MG63 (cell line): ENCODE results near the gene DLST. TPM values are rescaled to one million over a fixed set of nuclear protein-coding genes. Genes with fewer than 3 reads are reported as not detected.

Source experiments
- DNase-seq: peaks from one replicate; pipeline ENCODE4 v3.0.0-alpha.2; 2020
- H3K27me3 ChIP-seq: fragments of 250-450 bp; sonication (Bioruptor Pico); 2 replicates; pipeline ENCODE4 v1.5.1; 2020; ENCODE audit warnings: mild to moderate bottlenecking, moderate library complexity
- H3K36me3 ChIP-seq: fragments of 250-450 bp; sonication (Bioruptor Pico); 2 replicates; pipeline ENCODE4 v1.5.1; 2020; ENCODE audit warnings: mild to moderate bottlenecking, moderate library complexity
- H3K4me3 ChIP-seq: fragments of 250-450 bp; sonication (Bioruptor Pico); 2 replicates; pipeline ENCODE4 v1.5.1; 2020; ENCODE audit warnings: mild to moderate bottlenecking, moderate library complexity
- H3K9me3 ChIP-seq: fragments of 250-450 bp; sonication (Bioruptor Pico); 2 replicates; pipeline ENCODE4 v1.5.1; 2020; ENCODE audit warnings: mild to moderate bottlenecking, moderate library complexity
- total RNA-seq: library from RNA; depleted of rRNA; stranded (reverse); fragments of >200 nt; shearing (Covaris generic); gene quantifications from 2 replicates; pipeline ENCODE4 v1.2.3, GENCODE V29; 2014; ENCODE audit warnings: low replicate concordance

The DLST gene
- total RNA-seq, 1 experiment from 2014 or later: 52.6 TPM

DNA sequence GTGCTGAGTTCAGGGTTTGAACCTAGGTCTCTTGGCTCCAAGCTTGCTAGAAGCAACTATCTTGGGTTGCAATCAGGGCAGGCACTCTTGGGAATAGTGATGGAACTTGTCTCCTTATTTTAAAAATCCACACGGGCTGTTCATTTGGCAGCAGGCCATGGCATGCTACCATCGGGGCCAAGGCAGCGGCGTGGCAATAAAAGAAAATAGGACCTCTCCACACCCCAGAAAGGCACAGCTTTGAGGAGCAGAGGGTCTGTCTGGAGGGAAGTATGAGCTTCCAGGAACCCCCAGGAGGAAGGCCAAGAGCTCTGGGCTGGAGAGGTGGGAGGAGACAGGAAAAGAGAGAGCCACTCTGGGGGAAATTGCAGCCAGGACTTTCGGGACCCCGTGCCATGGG, 26.0 kb downstream of the DLST start:
- Histone ChIP-seq H3K4me3 (no peak overlapping the region), H3K27me3 (no peaks in the 10 kb centered on the region), H3K36me3 (peaks cover 3% of the 10 kb centered on the region; the same call in 1 of the 2 replicates), H3K9me3 (no peaks in the 10 kb centered on the region)
- DNase-seq: no peak

- H3K36me3 ChIP-seq: peaks cover 3% of the 10 kb centered on the region; the same call in 1 of the 2 replicates
- no peak overlapping the region for H3K4me3 ChIP-seq
- H3K27me3 ChIP-seq: no peaks in the 10 kb centered on the region
- DNase-seq: no peak
- H3K9me3 ChIP-seq: no peaks in the 10 kb centered on the region
Observed at GRCh38 chr14:74908861-74909341, 27.2 kb downstream of the DLST start.

DNA sequence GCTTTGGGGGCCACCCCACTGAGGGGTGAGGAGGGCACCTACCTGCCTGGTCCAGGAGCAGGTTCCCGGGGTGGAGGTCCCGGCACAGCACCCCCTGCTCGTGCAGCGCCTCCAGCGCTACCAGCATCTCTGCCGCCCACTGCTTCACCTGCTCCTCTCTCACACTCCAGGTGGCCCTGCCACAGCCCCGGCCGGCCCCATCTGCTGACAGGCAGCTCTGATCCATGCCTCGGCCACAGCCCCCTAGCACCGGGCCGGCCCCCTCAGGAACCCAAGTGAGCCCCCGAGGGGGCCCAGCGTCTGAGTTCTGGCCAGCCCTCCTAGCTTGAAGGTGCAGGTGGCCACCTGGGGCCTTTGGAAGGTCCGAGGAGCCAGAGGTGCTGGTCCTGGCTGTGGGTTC, 27.8 kb downstream of the DLST start:
- no peak for DNase-seq
- Histone ChIP-seq H3K4me3 (no peak overlapping the region), H3K36me3 (peaks cover 3% of the 10 kb centered on the region; the same call in 1 of the 2 replicates), H3K27me3 (no peaks in the 10 kb centered on the region), H3K9me3 (no peaks in the 10 kb centered on the region)

GRCh38 chr14:74909911-74910310, 28.2 kb downstream of the DLST start:
- H3K27me3 ChIP-seq: no peaks in the 10 kb centered on the region
- H3K4me3 ChIP-seq: no peak overlapping the region
- peaks cover 3% of the 10 kb centered on the region; the same call in 1 of the 2 replicates for H3K36me3 ChIP-seq
- H3K9me3 ChIP-seq: no peaks in the 10 kb centered on the region
- DNase-seq: no peak

GRCh38 chr14:74910556-74910955, 28.8 kb downstream of the DLST start:
- no peak overlapping the region for H3K4me3 ChIP-seq
- H3K36me3 ChIP-seq: peaks cover 3% of the 10 kb centered on the region; the same call in 1 of the 2 replicates
- no peaks in the 10 kb centered on the region for H3K27me3 ChIP-seq
- no peaks in the 10 kb centered on the region for H3K9me3 ChIP-seq
- DNase-seq: no peak

- DNase-seq: no peak
- Histone ChIP-seq H3K4me3 (no peak overlapping the region), H3K9me3 (no peaks in the 10 kb centered on the region), H3K36me3 (no peaks in the 10 kb centered on the region; the same call in 1 of the 2 replicates), H3K27me3 (no peaks in the 10 kb centered on the region)
Observed at GRCh38 chr14:74911221-74911620, 29.5 kb downstream of the DLST start.

DNA sequence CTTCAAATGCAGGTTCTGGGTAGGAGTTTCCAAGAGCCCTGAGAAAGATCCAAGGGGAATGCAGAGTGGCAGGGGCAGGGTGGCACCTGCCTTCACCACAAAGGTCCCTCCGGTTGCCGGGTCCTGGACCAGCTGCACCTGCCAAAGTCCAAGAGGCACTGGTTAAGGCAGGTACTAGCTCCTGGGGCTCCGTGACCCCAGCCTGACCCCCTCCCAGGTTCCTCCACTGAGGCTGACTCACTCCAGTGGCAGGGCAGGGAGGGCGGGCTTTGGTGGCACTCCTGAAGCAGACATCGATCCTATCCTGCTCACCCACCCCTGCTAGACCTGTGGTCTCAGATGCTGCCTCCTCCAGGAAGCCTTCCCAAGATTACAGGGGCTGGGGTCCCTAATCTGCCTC, 30.0 kb downstream of the DLST start:
- Histone ChIP-seq H3K9me3 (no peaks in the 10 kb centered on the region), H3K4me3 (no peak overlapping the region), H3K36me3 (no peaks in the 10 kb centered on the region), H3K27me3 (no peaks in the 10 kb centered on the region)
- DNase-seq: no peak

- no peak for DNase-seq
- Histone ChIP-seq H3K36me3 (no peaks in the 10 kb centered on the region), H3K9me3 (no peaks in the 10 kb centered on the region), H3K27me3 (no peaks in the 10 kb centered on the region), H3K4me3 (no peak overlapping the region)
Observed at GRCh38 chr14:74912111-74912510, 30.4 kb downstream of the DLST start.

DNA sequence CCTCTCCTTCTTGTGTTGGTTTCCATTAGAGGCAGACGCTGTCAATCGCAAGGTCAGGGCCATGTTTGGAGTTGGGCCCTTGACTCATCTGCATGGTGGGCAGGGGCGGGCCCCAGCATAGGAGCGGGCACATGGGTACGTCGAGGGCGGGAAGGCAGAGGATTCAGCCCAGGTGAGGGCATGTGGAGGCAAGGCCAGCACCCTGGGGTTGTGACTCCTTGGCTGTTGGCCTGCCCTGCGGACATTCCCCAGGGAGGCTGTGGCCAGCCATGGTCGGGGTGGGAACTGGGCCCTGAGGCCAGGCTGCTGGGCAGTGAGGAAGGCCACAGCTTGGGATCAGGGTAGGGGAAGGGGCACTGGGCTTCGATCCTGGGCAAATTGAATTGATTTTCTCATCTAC, 31.1 kb downstream of the DLST start:
- H3K9me3 ChIP-seq: no peaks in the 10 kb centered on the region
- H3K36me3 ChIP-seq: no peaks in the 10 kb centered on the region
- no peak for DNase-seq
- H3K27me3 ChIP-seq: no peaks in the 10 kb centered on the region
- H3K4me3 ChIP-seq: no peak overlapping the region

GRCh38 chr14:74913393-74913910, 31.7 kb downstream of the DLST start:
- Histone ChIP-seq H3K4me3 (no peak overlapping the region), H3K36me3 (no peaks in the 10 kb centered on the region), H3K27me3 (no peaks in the 10 kb centered on the region), H3K9me3 (no peaks in the 10 kb centered on the region)
- DNase-seq: no peak

DNA sequence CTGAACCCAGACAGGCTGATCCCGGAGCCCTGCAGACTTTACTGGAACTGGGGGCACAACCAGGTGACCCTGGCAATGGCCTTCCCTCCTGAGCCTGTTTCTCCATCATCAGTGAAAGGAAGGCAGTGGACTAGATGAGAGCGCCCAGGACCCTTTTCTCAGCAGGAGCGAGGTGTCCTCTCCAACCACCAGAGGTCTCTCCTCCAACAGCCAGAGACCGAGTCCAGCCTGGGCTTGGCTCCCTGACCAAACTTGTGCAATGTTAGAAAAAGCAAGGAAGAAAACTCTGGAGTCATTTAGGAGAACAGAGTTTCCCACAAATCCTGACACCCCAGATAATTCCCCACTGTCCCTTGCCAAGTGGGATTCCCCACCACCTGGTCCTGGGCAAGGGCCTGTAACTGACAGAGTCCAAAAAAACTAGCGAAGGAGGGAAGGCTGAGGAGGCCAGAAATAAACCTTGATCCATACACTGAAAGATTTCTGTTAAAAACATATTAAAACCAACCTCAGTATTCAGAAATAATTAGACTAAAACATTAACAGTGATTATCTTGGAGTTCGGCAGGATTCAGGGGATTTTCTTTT, 32.4 kb downstream of the DLST start:
- H3K4me3 ChIP-seq: no peak overlapping the region
- peak; percentile 58 for DNase-seq

DNA sequence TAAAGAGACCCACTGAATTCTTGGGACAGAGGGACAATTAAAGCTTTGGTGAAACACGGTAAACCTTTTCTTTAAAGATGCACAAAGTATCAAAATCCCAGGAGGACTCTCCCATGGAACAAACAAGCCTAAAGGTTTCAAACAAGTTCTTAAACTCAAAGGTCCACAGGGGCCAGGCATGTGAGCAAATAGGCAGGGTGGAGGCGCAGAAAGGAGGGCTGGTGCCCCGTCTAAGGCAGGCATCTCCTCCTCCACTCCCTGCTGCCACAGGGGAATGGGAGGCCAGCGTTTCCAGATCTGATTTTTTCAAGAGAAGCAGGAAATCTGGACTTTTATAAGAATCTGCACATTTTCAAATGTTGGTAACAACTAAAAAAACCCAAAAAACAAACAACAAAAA, 33.7 kb downstream of the DLST start:
- Histone ChIP-seq H3K4me3 (no peak overlapping the region), H3K27me3 (no peaks in the 10 kb centered on the region), H3K9me3 (no peaks in the 10 kb centered on the region), H3K36me3 (no peaks in the 10 kb centered on the region)
- DNase-seq: no peak

More for the DNA sequence above, 32.4 kb downstream of the DLST start:
- Histone ChIP-seq H3K36me3 (no peaks in the 10 kb centered on the region), H3K9me3 (no peaks in the 10 kb centered on the region), H3K27me3 (no peaks in the 10 kb centered on the region)

DNA sequence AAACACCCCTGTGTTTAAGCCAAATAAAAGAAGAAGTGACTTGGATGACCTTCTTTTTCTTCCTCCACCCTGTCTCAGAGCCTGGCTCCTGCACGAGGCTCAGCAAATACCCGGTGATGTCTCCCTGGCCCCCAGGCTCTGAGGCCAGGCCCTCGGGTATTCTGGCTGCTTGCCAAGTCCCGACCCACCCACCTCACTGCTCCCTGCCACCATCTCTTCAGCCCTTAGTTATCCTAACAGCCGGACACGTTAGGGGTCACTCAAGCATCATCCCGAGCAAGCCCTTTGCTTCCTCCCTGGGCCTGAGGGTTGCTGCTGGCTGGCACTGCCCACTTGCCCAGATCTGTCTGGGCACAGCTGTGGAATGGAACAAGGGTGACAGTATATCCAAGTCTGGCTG, 34.1 kb downstream of the DLST start:
- no peaks in the 10 kb centered on the region for H3K27me3 ChIP-seq
- no peak overlapping the region for H3K4me3 ChIP-seq
- no peaks in the 10 kb centered on the region for H3K36me3 ChIP-seq
- H3K9me3 ChIP-seq: no peaks in the 10 kb centered on the region
- DNase-seq: no peak

DNA sequence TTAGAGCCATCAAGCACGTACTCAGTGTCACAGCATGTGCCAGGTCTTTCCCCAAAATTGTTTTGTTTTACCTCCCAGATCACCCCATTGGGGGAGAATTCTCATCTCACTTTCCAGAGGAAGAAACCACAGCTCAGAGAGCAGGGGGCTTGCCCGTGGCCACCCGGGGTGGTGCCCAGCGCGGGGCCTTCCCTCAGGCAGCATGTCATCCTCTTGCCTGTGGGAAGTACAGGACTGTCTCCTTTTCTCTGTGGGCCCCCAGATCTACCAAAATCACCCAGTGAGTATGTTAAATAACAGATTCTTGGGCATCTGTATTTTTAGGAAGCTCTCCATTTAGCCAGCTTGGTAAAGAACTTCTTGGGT, 35.4 kb downstream of the DLST start:
- no peaks in the 10 kb centered on the region for H3K36me3 ChIP-seq
- H3K4me3 ChIP-seq: no peak overlapping the region
- H3K9me3 ChIP-seq: no peaks in the 10 kb centered on the region
- H3K27me3 ChIP-seq: no peaks in the 10 kb centered on the region
- DNase-seq: no peak

DNA sequence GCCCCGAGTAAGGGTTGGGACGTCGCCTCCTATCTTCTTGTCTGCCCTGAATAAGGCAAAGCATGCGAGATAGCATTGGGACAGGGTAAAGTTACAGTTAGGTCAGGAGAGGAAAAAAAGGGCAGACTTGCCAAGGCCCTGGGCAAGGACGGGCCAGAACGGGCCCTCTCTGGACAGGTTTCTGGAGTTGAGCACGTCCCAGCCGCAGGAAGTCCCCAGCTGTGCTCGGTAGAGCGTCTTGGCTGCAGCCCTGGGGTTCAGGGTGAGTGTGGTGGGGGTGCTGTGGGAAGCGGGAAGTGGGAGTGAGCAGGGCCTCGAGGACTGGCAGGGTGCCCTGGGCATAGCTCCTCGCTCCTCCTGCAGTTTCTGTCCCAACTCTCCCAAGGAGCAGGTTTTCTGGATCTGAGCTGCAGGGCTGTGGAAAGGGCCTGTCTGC, 35.9 kb downstream of the DLST start:
- DNase-seq: peak; percentile 73
- Histone ChIP-seq H3K36me3 (no peaks in the 10 kb centered on the region), H3K27me3 (no peaks in the 10 kb centered on the region), H3K4me3 (no peak overlapping the region), H3K9me3 (no peaks in the 10 kb centered on the region)

- Histone ChIP-seq H3K36me3 (no peaks in the 10 kb centered on the region), H3K27me3 (no peaks in the 10 kb centered on the region), H3K9me3 (no peaks in the 10 kb centered on the region), H3K4me3 (no peak overlapping the region)
- DNase-seq: no peak
Observed at GRCh38 chr14:74918380-74918779, 36.7 kb downstream of the DLST start.

DNA sequence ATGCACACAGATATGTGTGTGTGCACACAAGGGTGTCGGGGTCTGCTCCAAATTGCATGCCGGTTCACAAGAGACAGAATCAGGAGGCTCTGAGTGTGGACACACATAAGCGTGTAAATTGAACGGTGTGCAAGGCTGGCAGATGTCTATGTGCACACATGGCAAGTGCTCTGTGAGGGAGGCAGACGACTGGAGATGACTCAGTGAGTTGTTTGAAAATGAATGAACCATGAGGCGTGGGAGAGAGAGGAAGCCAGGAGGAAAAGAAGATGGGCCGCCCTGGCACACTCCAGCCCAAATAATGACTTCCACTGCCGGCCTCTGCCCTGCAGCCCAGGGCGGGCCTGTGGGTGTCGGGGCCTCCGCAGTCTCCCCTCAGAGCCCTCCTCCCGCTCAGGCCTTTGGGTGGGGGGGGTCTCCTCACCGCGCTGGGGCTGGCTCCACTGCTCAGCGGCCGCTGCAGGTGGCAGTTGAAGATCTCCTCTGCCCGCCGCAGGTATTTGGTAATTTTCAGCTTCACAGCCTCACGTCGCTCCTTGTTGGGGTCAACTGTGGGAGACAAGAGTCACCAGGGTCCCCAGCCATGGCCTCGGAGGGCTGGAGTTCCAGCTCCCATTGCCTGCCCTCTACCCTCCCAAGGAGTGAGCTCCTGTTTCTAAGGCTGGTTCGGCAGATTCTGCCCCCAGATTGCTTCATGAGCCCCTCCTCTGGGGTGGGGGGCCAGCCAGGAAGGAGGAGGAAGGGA, 37.9 kb downstream of the DLST start:
- Histone ChIP-seq H3K27me3 (no peaks in the 10 kb centered on the region), H3K36me3 (no peaks in the 10 kb centered on the region), H3K4me3 (no peak overlapping the region), H3K9me3 (no peaks in the 10 kb centered on the region)
- peak; percentile 17 for DNase-seq

GRCh38 chr14:74920281-74920680, 38.6 kb downstream of the DLST start:
- no peak for DNase-seq
- no peaks in the 10 kb centered on the region for H3K27me3 ChIP-seq
- H3K4me3 ChIP-seq: no peak overlapping the region
- H3K9me3 ChIP-seq: no peaks in the 10 kb centered on the region
- H3K36me3 ChIP-seq: no peaks in the 10 kb centered on the region
